Esophagus muscularis mucosa (tissue), 4 donors: Measurements from ENCODE around the gene FGD2. TPM values are rescaled to one million over a fixed set of nuclear protein-coding genes. Genes with fewer than 3 reads are reported as not detected.

Source experiments
- DNase-seq: peaks from one replicate; pipeline ENCODE4 v3.0.0-alpha.2; 2017; ENCODE audit errors: extremely low spot score
- H3K27ac ChIP-seq, 4 donors: fragments of 200-600 bp; sonication (generic); replicated peaks in 1 of 4; 1 replicate in 3 of 4; 2 replicates in 1 of 4; pipeline ENCODE4 v1.5.1; 2016 to 2019; ENCODE audit warnings: mild to moderate bottlenecking in 1 of 4
- H3K27me3 ChIP-seq, 4 donors: fragments of 200-600 bp; sonication (generic); one replicate each; pipeline versions ENCODE4 v1.5.1 to v1.6.0; 2016 to 2019
- H3K36me3 ChIP-seq, 4 donors: fragments of 200-600 bp; sonication (generic); one replicate each; pipeline ENCODE4 v1.5.1; 2016 to 2019
- H3K4me1 ChIP-seq, 4 donors: fragments of 200-600 bp; sonication (generic); one replicate each; pipeline ENCODE4 v1.5.1; 2016 to 2019
- H3K4me3 ChIP-seq, 4 donors: fragments of 200-600 bp; sonication (generic); 1 replicate in 2 of 4; 2 replicates in 2 of 4; pipeline ENCODE4 v1.5.1; 2016 to 2019; ENCODE audit warnings: mild to moderate bottlenecking in 4 of 4, moderate library complexity in 1 of 4
- H3K9me3 ChIP-seq, 4 donors: fragments of 200-600 bp; sonication (generic); 1 replicate in 3 of 4; 2 replicates in 1 of 4; pipeline ENCODE4 v1.5.1; 2016 to 2019
- CTCF ChIP-seq, 3 experiments: fragments of 200-600 bp in 2 of 3; fragments of 450-650 bp in 1 of 3; sonication (generic) in 2 of 3; IDR thresholded peaks; one replicate each; pipeline ENCODE4 v1.5.1; 2017 to 2019; ENCODE audit warnings: antibody characterized with exemption in 3 of 3, mild to moderate bottlenecking in 2 of 3, moderate library complexity in 1 of 3
- EP300 ChIP-seq: sonication (generic); formaldehyde crosslinking; IDR thresholded peaks from one replicate; pipeline ENCODE4 v1.6.1; 2017; ENCODE audit warnings: antibody characterized with exemption
- POLR2A ChIP-seq: fragments of 450-650 bp; IDR thresholded peaks from one replicate; pipeline ENCODE4 v1.6.1; 2017; ENCODE audit warnings: antibody characterized with exemption, moderate library complexity, mild to moderate bottlenecking, low read depth
- POLR2AphosphoS5 ChIP-seq, 2 donors: sonication (generic); formaldehyde crosslinking; IDR thresholded peaks; one replicate each; pipeline ENCODE4 v1.6.1; 2017; ENCODE audit warnings: antibody characterized with exemption in 2 of 2
- WGBS: methylation state at CpG from one replicate; pipeline ENCODE4 v1.1.5; 2018; 5-methylcytosine and 5-hydroxymethylcytosine counted together
- intact Hi-C: fragments of 100-400 bp; cut with DNase I; formaldehyde crosslinking; loops from one replicate; pipeline ENCODE4 v1.15.1; 2023
- total RNA-seq, 4 donors: library from RNA; depleted of rRNA; stranded (reverse); fragments of >200 nt; gene quantifications; one replicate each; pipeline versions ENCODE4 v1.1.0 to v1.2.1, GENCODE V29; 2016

The FGD2 gene
- total RNA-seq, 4 donors from 2014 or later: 13.9 to 23.1 (median 19.3) TPM

- intact Hi-C loops: loop anchor here (5.0 kb wide), 2 partner anchors 76 to 96 kb away; partner anchors contain the start of gene C6orf89
- no peak for DNase-seq
- Histone ChIP-seq H3K27ac (peak overlapping the region in 2 of 4 donors; percentile 97 to 98), H3K36me3 (peaks cover 0 to 23% (median 12%) of the 10 kb centered on the region in 4 donors), H3K9me3 (no peaks in the 10 kb centered on the region), H3K4me3 (peak overlapping the region in 1 of 4 donors; percentile 99), H3K4me1 (peaks cover 70 to 77% (median 76%) of the 10 kb centered on the region in 4 donors), H3K27me3 (peaks cover 0 to 3% (median 0%) of the 10 kb centered on the region in 4 donors)
- TF ChIP-seq CTCF (IDR thresholded peaks at IDR 0.05): no peak
- TF ChIP-seq POLR2A: no peak
- TF ChIP-seq EP300: no peak
- TF ChIP-seq POLR2AphosphoS5 (IDR thresholded peaks at IDR 0.05): no peak
- 96% methylated on average over 3 of the region's 3 CpGs for WGBS
Measured at GRCh38 chr6:36983538-36983937, 21.9 kb upstream of the FGD2 start.

GRCh38 chr6:36984581-36985416 is 20.7 kb upstream of the FGD2 start:
- DNase-seq: no peak
- intact Hi-C loops: loop anchor here (5.0 kb wide), 2 partner anchors 77 to 97 kb away; partner anchors contain the start of gene C6orf89
- peak overlapping the region; percentile 91 to 98 (median 98) for H3K27ac ChIP-seq

GRCh38 chr6:36985417-36985807 is 20.0 kb upstream of the FGD2 start:
- Histone ChIP-seq H3K4me1 (peaks cover 52 to 60% (median 60%) of the 10 kb centered on the region in 4 donors), H3K27me3 (peaks cover 0 to 3% (median 0%) of the 10 kb centered on the region in 4 donors), H3K27ac (peak overlapping the region; percentile 91 to 98 (median 98)), H3K9me3 (no peaks in the 10 kb centered on the region), H3K4me3 (peak overlapping the region; percentile 89 to 99 (median 96)), H3K36me3 (peaks cover 0 to 13% (median 10%) of the 10 kb centered on the region in 4 donors)
- DNase-seq: no peak
- under 1% methylated on average over 15 of the region's 15 CpGs for WGBS
- no peak for TF ChIP-seq CTCF (IDR thresholded peaks at IDR 0.05)
- no peak for TF ChIP-seq POLR2AphosphoS5 (IDR thresholded peaks at IDR 0.05)
- no peak for TF ChIP-seq POLR2A
- TF ChIP-seq EP300: no peak
- intact Hi-C loops: no loop called here

More at GRCh38 chr6:36984581-36985416, 20.7 kb upstream of the FGD2 start:
- WGBS: 5% methylated on average over 19 of the region's 19 CpGs
- peaks cover 0 to 16% (median 11%) of the 10 kb centered on the region in 4 donors for H3K36me3 ChIP-seq
- TF ChIP-seq POLR2A (no peak), POLR2AphosphoS5 (IDR thresholded peaks at IDR 0.05) (no peak), CTCF (IDR thresholded peaks at IDR 0.05) (no peak), EP300 (no peak)
- H3K4me1 ChIP-seq: peaks cover 58 to 66% (median 66%) of the 10 kb centered on the region in 4 donors
- no peaks in the 10 kb centered on the region for H3K9me3 ChIP-seq
- peak overlapping the region; percentile 89 to 99 (median 96) for H3K4me3 ChIP-seq
- H3K27me3 ChIP-seq: peaks cover 0 to 3% (median 0%) of the 10 kb centered on the region in 4 donors

- Histone ChIP-seq H3K27me3 (peaks cover 0 to 3% (median 0%) of the 10 kb centered on the region in 4 donors), H3K4me3 (peak within 1 kb of the TSS; percentile 89 to 99 (median 96)), H3K4me1 (peaks cover 46 to 54% (median 53%) of the 10 kb centered on the region in 4 donors), H3K36me3 (peaks cover 0 to 6% (median 4%) of the 10 kb centered on the region in 4 donors), H3K9me3 (no peaks in the 10 kb centered on the region), H3K27ac (peak within 1 kb of the TSS; percentile 91 to 98 (median 98))
- peak; percentile 97 for DNase-seq
- TF ChIP-seq EP300 (no peak), POLR2AphosphoS5 (IDR thresholded peaks at IDR 0.05) (peak; percentile 89 to 94), CTCF (IDR thresholded peaks at IDR 0.05) (peak in 1 of 3 experiments; percentile 17), POLR2A (peak; percentile 96)
- whole genome bisulfite sequencing: 0% methylated on average over 32 of the region's 101 CpGs
- intact Hi-C loops: no loop called here
Measured at GRCh38 chr6:36985808-36986703, 19.4 kb upstream of the FGD2 start, which contains the start of gene MTCH1. Gene MTCH1 (minus strand): TSS chr6:36986196. CDS start chr6:36986173, 23 bp downstream.
